ENCODE results near the gene KIF26B.

Gene KIF26B

DNA sequence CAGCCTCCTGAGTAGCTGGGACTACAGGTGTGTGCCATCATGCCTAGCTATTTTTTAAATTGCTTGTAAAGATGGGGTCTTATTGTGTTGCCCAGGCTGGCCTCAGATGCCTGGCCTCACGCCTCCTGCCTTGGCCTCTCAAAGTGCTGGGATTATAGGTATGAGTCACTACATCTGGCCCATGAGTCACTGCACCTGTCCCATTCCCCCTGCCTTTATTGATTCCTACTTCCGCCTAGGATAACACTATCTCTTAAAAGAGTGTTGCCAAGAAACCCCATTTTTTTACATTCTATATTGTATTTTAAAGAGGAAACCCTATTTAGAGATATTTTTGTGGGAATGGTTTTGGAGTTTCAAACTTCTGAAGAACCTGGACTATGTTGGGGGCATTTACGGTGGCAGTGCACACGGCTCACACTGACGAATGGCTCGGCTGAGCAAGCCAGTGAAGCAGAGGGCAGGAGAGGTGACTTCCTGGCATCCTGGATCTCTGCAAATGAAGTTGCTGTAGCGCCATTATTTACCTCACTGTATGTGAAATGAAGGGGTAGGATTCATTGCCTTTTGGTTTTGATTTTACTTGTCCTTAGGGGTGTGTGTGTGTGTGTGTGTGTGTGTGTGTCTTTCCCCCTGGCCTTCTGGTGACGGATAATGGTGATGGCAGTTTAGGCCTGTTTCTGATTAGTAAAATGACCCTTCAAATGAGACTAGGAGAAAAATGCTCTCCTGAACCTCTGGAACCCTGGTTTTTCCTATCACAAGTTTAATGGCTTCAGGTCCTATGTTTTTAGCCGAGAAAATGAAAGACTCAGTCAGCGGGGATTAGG lies 22.5 kb downstream of the KIF26B start:
- no peak for DNase-seq (ENCODE audit: low read depth)
- H3K4me3 ChIP-seq (ENCODE audit: low read depth, low read length), result no peak overlapping the region
- TF ChIP-seq CTCF (IDR thresholded peaks at IDR 0.05; ENCODE audit: control insufficient read depth, extremely low read depth, insufficient read depth), result no peak

DNA sequence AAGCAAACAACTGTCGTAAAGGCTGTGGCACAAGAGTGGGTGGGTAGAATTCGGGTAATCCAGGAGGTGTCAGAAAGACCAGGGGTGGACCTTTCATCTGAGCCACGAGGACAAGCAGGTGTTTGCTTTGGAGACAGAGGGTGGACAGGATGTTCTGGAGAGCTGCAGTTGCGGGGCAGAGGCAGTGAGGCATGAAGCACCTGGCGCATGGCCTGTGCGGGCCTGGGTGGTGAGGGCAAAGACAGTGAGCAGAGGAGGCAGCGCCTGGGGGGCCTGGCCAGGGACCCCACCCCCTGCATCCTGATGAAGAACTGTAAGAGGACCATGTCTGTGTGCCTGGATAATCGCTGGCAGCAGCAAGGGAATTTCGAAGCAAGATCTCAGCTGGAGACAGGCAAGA lies 24.9 kb downstream of the KIF26B start:
- TF ChIP-seq CTCF (IDR thresholded peaks at IDR 0.05; ENCODE audit: control insufficient read depth, extremely low read depth, insufficient read depth), result no peak
- no peak overlapping the region for H3K4me3 ChIP-seq (ENCODE audit: low read depth, low read length)
- DNase-seq (ENCODE audit: low read depth), result no peak

GRCh38 chr1:245180496-245181157 lies 25.8 kb downstream of the KIF26B start:
- H3K4me3 ChIP-seq (ENCODE audit: low read depth, low read length), result no peak overlapping the region
- no peak for TF ChIP-seq CTCF (IDR thresholded peaks at IDR 0.05; ENCODE audit: control insufficient read depth, extremely low read depth, insufficient read depth)
- no peak for DNase-seq (ENCODE audit: low read depth)

- TF ChIP-seq CTCF (IDR thresholded peaks at IDR 0.05; ENCODE audit: control insufficient read depth, extremely low read depth, insufficient read depth), result no peak
- DNase-seq (ENCODE audit: low read depth), result no peak
- no peak overlapping the region for H3K4me3 ChIP-seq (ENCODE audit: low read depth, low read length)
These were observed 26.4 kb downstream of the KIF26B start for GRCh38 chr1:245181158-245181517.

GRCh38 chr1:245182028-245182427 lies 27.2 kb downstream of the KIF26B start:
- no peak overlapping the region for H3K4me3 ChIP-seq (ENCODE audit: low read depth, low read length)
- DNase-seq (ENCODE audit: low read depth), result no peak
- TF ChIP-seq CTCF (IDR thresholded peaks at IDR 0.05; ENCODE audit: control insufficient read depth, extremely low read depth, insufficient read depth), result no peak

DNA sequence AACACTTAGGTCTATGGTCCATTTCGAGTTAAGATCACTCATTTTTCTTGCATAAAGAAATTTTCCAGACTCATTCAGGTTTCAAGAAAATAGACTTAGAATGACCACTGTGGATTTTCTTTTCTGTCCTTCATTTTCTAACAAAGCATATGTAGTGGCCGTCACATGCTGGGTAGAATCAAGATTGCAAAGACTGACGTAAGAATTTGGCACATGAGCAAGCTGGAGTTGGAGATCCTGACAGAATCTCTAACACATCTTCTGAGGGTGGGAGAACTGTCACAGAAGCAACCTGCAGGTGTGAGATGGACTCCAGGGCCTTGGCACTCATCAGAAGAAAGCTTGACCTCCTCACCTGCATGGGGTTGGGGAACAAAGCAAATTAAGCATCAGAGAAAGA lies 28.6 kb downstream of the KIF26B start:
- H3K4me3 ChIP-seq (ENCODE audit: low read depth, low read length), result no peak overlapping the region
- DNase-seq (ENCODE audit: low read depth), result no peak
- no peak for TF ChIP-seq CTCF (IDR thresholded peaks at IDR 0.05; ENCODE audit: control insufficient read depth, extremely low read depth, insufficient read depth)

All from LNCaP clone FGC (cell line).